Right lobe of liver (tissue), 6 donors: ENCODE data around the gene PCSK7. TPM values are rescaled to one million over a fixed set of nuclear protein-coding genes. Genes with fewer than 3 reads are reported as not detected.
A peak's percentile ranks its signal among the peaks of the same experiment; 100 is the strongest.

Experiments used
- ATAC-seq, 4 donors: fragments of 200-7000 bp; cut with Tn5 transposase; one replicate each; pipeline ENCODE4 v1.9.1; 2020; ENCODE audit warnings: mild to moderate bottlenecking in 4 of 4, moderate library complexity in 4 of 4
- DNase-seq, 3 donors: peaks; one replicate each; pipeline ENCODE4 v3.0.0-alpha.2; 2020
- H3K27ac ChIP-seq, 3 donors: fragments of 200-600 bp; one replicate each; pipeline ENCODE4 v1.8.0; 2022
- H3K27me3 ChIP-seq, 2 donors: fragments of 200-600 bp; one replicate each; pipeline ENCODE4 v1.8.0; 2022
- H3K36me3 ChIP-seq, 4 donors: fragments of 200-600 bp; sonication (generic) in 1 of 4; one replicate each; pipeline versions ENCODE4 v1.5.1 to v1.8.0; 2017 to 2022; ENCODE audit warnings: control low read depth in 1 of 4
- H3K4me1 ChIP-seq, 4 donors: fragments of 200-600 bp; sonication (generic) in 1 of 4; one replicate each; pipeline versions ENCODE4 v1.5.1 to v1.8.0; 2017 to 2022; ENCODE audit warnings: control low read depth in 1 of 4
- H3K4me3 ChIP-seq, 3 donors: fragments of 200-600 bp; one replicate each; pipeline ENCODE4 v1.8.0; 2022
- H3K9me3 ChIP-seq, 4 donors: fragments of 200-600 bp; sonication (generic) in 1 of 4; one replicate each; pipeline versions ENCODE4 v1.5.1 to v1.8.0; 2017 to 2022; ENCODE audit warnings: control low read depth in 1 of 4
- CTCF ChIP-seq, 4 donors: fragments of 200-600 bp in 3 of 4; fragments of 450-650 bp in 1 of 4; IDR thresholded peaks; one replicate each; pipeline versions ENCODE4 v1.5.1 to v1.8.0; 2016 to 2022; ENCODE audit warnings: antibody characterized with exemption in 4 of 4, mild to moderate bottlenecking in 2 of 4
- POLR2A ChIP-seq: fragments of 450-650 bp; IDR thresholded peaks from one replicate; pipeline ENCODE4 v1.6.1; 2017; ENCODE audit warnings: antibody characterized with exemption, mild to moderate bottlenecking
- WGBS: methylation state at CpG from one replicate; pipeline ENCODE4 v1.1.6; 2018; ENCODE audit warnings: low coverage, low lambda C conversion rate; ENCODE audit not compliant: insufficient coverage; ENCODE audit errors: missing lambda C conversion rate; 5-methylcytosine and 5-hydroxymethylcytosine counted together
- intact Hi-C, 2 donors: fragments of 100-400 bp; cut with DNase I; formaldehyde crosslinking; loops; one replicate each; pipeline versions ENCODE4 v1.11.2 to v1.14.1; 2022
- total RNA-seq, 6 experiments: library from RNA; depleted of rRNA in 2 of 6; stranded (reverse); fragments of >200 nt in 2 of 6; fragmentation: NEBNext Ultra II Directional in 3 of 6; extraction: Animal tissue kit (Norgen Biotek cat#: 25700) in 3 of 6; gene quantifications; one replicate each; pipeline versions ENCODE4 v1.1.0 to v1.2.4, GENCODE V29; 2016 to 2023
- donor health status: DM: no; HTN: yes; CAD: no.
- donor health status: DM: no; HTN: no; CAD: no.
- donor health status: DM: no; HTN: no; CAD: no.
- donor health status: DM: no; HTN: yes; CAD: no.
- donor health status: DM: no; HTN: yes; CAD: no.

Gene PCSK7
- total RNA-seq, 6 experiments from 2014 or later = 19.3 to 28.5 (median 25.8) TPM

- Histone ChIP-seq H3K27ac (no peak overlapping the region), H3K9me3 (no peaks in the 10 kb centered on the region), H3K4me3 (no peak overlapping the region), H3K36me3 (peaks cover 0 to 42% (median 14%) of the 10 kb centered on the region in 4 donors), H3K4me1 (no peaks in the 10 kb centered on the region), H3K27me3 (no peaks in the 10 kb centered on the region)
- intact Hi-C loops = no loop called here
- DNase-seq = peak in 2 of 3 donors; percentile 16 to 35
- no CpG with 5 or more reads among the region's 19 CpGs for WGBS
- ATAC-seq = no peak
- TF ChIP-seq POLR2A = no peak
- no peak for TF ChIP-seq CTCF (IDR thresholded peaks at IDR 0.05)
Observed at GRCh38 chr11:117195761-117196160, 36.1 kb downstream of the PCSK7 start.

DNA sequence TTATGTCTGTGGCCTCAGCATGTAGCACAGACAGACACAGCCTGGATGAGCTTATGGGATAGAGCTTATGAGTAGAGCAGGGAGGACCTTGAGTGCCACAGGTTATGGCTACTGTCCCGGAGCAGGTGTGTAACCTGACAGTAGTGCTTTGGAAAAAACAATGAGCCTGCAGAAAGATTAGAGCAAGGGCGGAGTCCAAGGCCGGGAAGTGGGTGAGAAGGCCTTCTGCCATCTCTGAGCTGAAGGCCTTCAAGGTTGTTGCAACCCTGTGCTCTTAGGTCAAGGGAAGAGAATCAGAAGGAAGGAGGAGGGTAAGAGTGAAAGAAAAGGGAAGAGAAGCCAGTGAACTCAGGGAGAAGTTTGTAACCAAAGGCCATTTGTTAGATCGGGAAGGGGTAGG lies 36.6 kb downstream of the PCSK7 start:
- Histone ChIP-seq H3K36me3 (peaks cover 0 to 46% (median 15%) of the 10 kb centered on the region in 4 donors), H3K4me1 (no peaks in the 10 kb centered on the region), H3K27me3 (no peaks in the 10 kb centered on the region), H3K4me3 (no peak overlapping the region), H3K27ac (no peak overlapping the region), H3K9me3 (no peaks in the 10 kb centered on the region)
- WGBS = 81% methylated on average over 4 of the region's 4 CpGs
- ATAC-seq = no peak
- no peak for TF ChIP-seq CTCF (IDR thresholded peaks at IDR 0.05)
- TF ChIP-seq POLR2A = no peak
- intact Hi-C loops = no loop called here
- DNase-seq = peak in 1 of 3 donors; percentile 18

- Histone ChIP-seq H3K27me3 (no peaks in the 10 kb centered on the region), H3K36me3 (peaks cover 0 to 55% (median 19%) of the 10 kb centered on the region in 4 donors), H3K4me1 (no peaks in the 10 kb centered on the region), H3K27ac (no peak overlapping the region), H3K9me3 (no peaks in the 10 kb centered on the region), H3K4me3 (no peak overlapping the region)
- intact Hi-C loops = no loop called here
- no peak for ATAC-seq
- TF ChIP-seq POLR2A (no peak), CTCF (IDR thresholded peaks at IDR 0.05) (no peak)
- peak in 2 of 3 donors; percentile 2 to 7 for DNase-seq
- WGBS = 89% methylated on average over 5 of the region's 5 CpGs
Observed at GRCh38 chr11:117194267-117194666, 37.6 kb downstream of the PCSK7 start.

- Histone ChIP-seq H3K4me1 (no peaks in the 10 kb centered on the region), H3K27me3 (no peaks in the 10 kb centered on the region), H3K27ac (no peak overlapping the region), H3K36me3 (peaks cover 0 to 64% (median 23%) of the 10 kb centered on the region in 4 donors), H3K4me3 (no peak overlapping the region), H3K9me3 (no peaks in the 10 kb centered on the region)
- TF ChIP-seq POLR2A (no peak), CTCF (IDR thresholded peaks at IDR 0.05) (no peak)
- no peak for ATAC-seq
- DNase-seq = peak in 1 of 3 donors; percentile 39
- WGBS = 88% methylated on average over 6 of the region's 15 CpGs
- intact Hi-C loops = no loop called here
Observed at GRCh38 chr11:117193130-117194020, 38.5 kb downstream of the PCSK7 start.
